ENCODE results near the gene GPR107.
A peak's percentile ranks its signal among the peaks of the same experiment; 100 is the strongest.

Gene GPR107

GRCh38 chr9:130120832-130121231 is 67.1 kb downstream of the GPR107 start:
- no peak for ATAC-seq
- H3K4me3 Mint-ChIP-seq: no peak overlapping the region
- H3K4me1 Mint-ChIP-seq: peaks cover 27% of the 10 kb centered on the region
- H3K27me3 Mint-ChIP-seq: no peaks in the 10 kb centered on the region
- H3K9me3 Mint-ChIP-seq: no peaks in the 10 kb centered on the region
- peaks cover 46% of the 10 kb centered on the region for H3K36me3 Mint-ChIP-seq
- H3K27ac Mint-ChIP-seq: no peak overlapping the region

- ATAC-seq: peak; percentile 61
- Mint-ChIP-seq H3K4me3 (no peak overlapping the region), H3K36me3 (peaks cover 51% of the 10 kb centered on the region), H3K27me3 (no peaks in the 10 kb centered on the region), H3K9me3 (no peaks in the 10 kb centered on the region), H3K4me1 (peaks cover 37% of the 10 kb centered on the region), H3K27ac (peak overlapping the region; percentile 33)
Observed at GRCh38 chr9:130122456-130122855, 68.8 kb downstream of the GPR107 start.

- no peak overlapping the region for H3K4me3 Mint-ChIP-seq
- peaks cover 49% of the 10 kb centered on the region for H3K36me3 Mint-ChIP-seq
- no peaks in the 10 kb centered on the region for H3K27me3 Mint-ChIP-seq
- peaks cover 46% of the 10 kb centered on the region for H3K4me1 Mint-ChIP-seq
- no peaks in the 10 kb centered on the region for H3K9me3 Mint-ChIP-seq
- no peak for ATAC-seq
- peak overlapping the region; percentile 33 for H3K27ac Mint-ChIP-seq
Observed at GRCh38 chr9:130124085-130124860, 70.6 kb downstream of the GPR107 start.

- no peaks in the 10 kb centered on the region for H3K9me3 Mint-ChIP-seq
- H3K27me3 Mint-ChIP-seq: no peaks in the 10 kb centered on the region
- H3K4me1 Mint-ChIP-seq: peaks cover 58% of the 10 kb centered on the region
- no peak for ATAC-seq
- peak overlapping the region; percentile 100 for H3K27ac Mint-ChIP-seq
- peaks cover 47% of the 10 kb centered on the region for H3K36me3 Mint-ChIP-seq
- no peak overlapping the region for H3K4me3 Mint-ChIP-seq
Observed at GRCh38 chr9:130126721-130127433, 73.2 kb downstream of the GPR107 start.

GRCh38 chr9:130128251-130128650 is 74.5 kb downstream of the GPR107 start:
- peak; percentile 94 for ATAC-seq
- Mint-ChIP-seq H3K4me1 (peaks cover 49% of the 10 kb centered on the region), H3K9me3 (no peaks in the 10 kb centered on the region), H3K27me3 (no peaks in the 10 kb centered on the region), H3K27ac (peak overlapping the region; percentile 100), H3K4me3 (peak overlapping the region; percentile 73), H3K36me3 (peaks cover 43% of the 10 kb centered on the region)

GRCh38 chr9:130128733-130129431 is 75.2 kb downstream of the GPR107 start:
- Mint-ChIP-seq H3K4me3 (peak overlapping the region; percentile 73), H3K4me1 (peaks cover 49% of the 10 kb centered on the region), H3K27ac (peak overlapping the region; percentile 100), H3K36me3 (peaks cover 49% of the 10 kb centered on the region), H3K27me3 (no peaks in the 10 kb centered on the region), H3K9me3 (no peaks in the 10 kb centered on the region)
- ATAC-seq: peak; percentile 91

GRCh38 chr9:130129432-130130061 is 75.8 kb downstream of the GPR107 start:
- H3K27ac Mint-ChIP-seq: peak overlapping the region; percentile 100
- H3K9me3 Mint-ChIP-seq: no peaks in the 10 kb centered on the region
- ATAC-seq: no peak
- H3K36me3 Mint-ChIP-seq: peaks cover 50% of the 10 kb centered on the region
- H3K27me3 Mint-ChIP-seq: no peaks in the 10 kb centered on the region
- peak overlapping the region; percentile 55 for H3K4me3 Mint-ChIP-seq
- H3K4me1 Mint-ChIP-seq: peaks cover 49% of the 10 kb centered on the region

- no peaks in the 10 kb centered on the region for H3K27me3 Mint-ChIP-seq
- H3K36me3 Mint-ChIP-seq: peaks cover 61% of the 10 kb centered on the region
- peak overlapping the region; percentile 100 for H3K27ac Mint-ChIP-seq
- H3K9me3 Mint-ChIP-seq: no peaks in the 10 kb centered on the region
- no peak overlapping the region for H3K4me3 Mint-ChIP-seq
- ATAC-seq: no peak
- peaks cover 36% of the 10 kb centered on the region for H3K4me1 Mint-ChIP-seq
Observed at GRCh38 chr9:130132746-130133145, 79.0 kb downstream of the GPR107 start.

GRCh38 chr9:130137081-130137640 is 83.5 kb downstream of the GPR107 start:
- Mint-ChIP-seq H3K27ac (peak overlapping the region; percentile 32), H3K27me3 (no peaks in the 10 kb centered on the region), H3K4me1 (peaks cover 24% of the 10 kb centered on the region), H3K9me3 (no peaks in the 10 kb centered on the region), H3K36me3 (peaks cover 42% of the 10 kb centered on the region), H3K4me3 (no peak overlapping the region)
- ATAC-seq: no peak

- no peak overlapping the region for H3K27ac Mint-ChIP-seq
- peaks cover 42% of the 10 kb centered on the region for H3K36me3 Mint-ChIP-seq
- no peak for ATAC-seq
- H3K4me1 Mint-ChIP-seq: peaks cover 24% of the 10 kb centered on the region
- H3K27me3 Mint-ChIP-seq: no peaks in the 10 kb centered on the region
- no peaks in the 10 kb centered on the region for H3K9me3 Mint-ChIP-seq
- H3K4me3 Mint-ChIP-seq: no peak overlapping the region
Observed at GRCh38 chr9:130137641-130138081, 84.0 kb downstream of the GPR107 start.

GRCh38 chr9:130138171-130138653 is 84.5 kb downstream of the GPR107 start:
- Mint-ChIP-seq H3K4me1 (peaks cover 24% of the 10 kb centered on the region), H3K27me3 (peaks cover under 1% of the 10 kb centered on the region), H3K4me3 (no peak overlapping the region), H3K9me3 (no peaks in the 10 kb centered on the region), H3K27ac (peak overlapping the region; percentile 76), H3K36me3 (peaks cover 37% of the 10 kb centered on the region)
- ATAC-seq: no peak

GRCh38 chr9:130138791-130139190 is 85.1 kb downstream of the GPR107 start:
- Mint-ChIP-seq H3K4me1 (peaks cover 29% of the 10 kb centered on the region), H3K9me3 (no peaks in the 10 kb centered on the region), H3K27ac (peak overlapping the region; percentile 76), H3K36me3 (peaks cover 31% of the 10 kb centered on the region), H3K4me3 (no peak overlapping the region), H3K27me3 (peaks cover 6% of the 10 kb centered on the region)
- no peak for ATAC-seq

GRCh38 chr9:130139251-130139650 is 85.5 kb downstream of the GPR107 start:
- H3K4me3 Mint-ChIP-seq: no peak overlapping the region
- peaks cover 11% of the 10 kb centered on the region for H3K27me3 Mint-ChIP-seq
- no peaks in the 10 kb centered on the region for H3K9me3 Mint-ChIP-seq
- no peak for ATAC-seq
- H3K36me3 Mint-ChIP-seq: peaks cover 31% of the 10 kb centered on the region
- H3K27ac Mint-ChIP-seq: peak overlapping the region; percentile 76
- H3K4me1 Mint-ChIP-seq: peaks cover 33% of the 10 kb centered on the region

- Mint-ChIP-seq H3K27ac (peak overlapping the region; percentile 76), H3K4me1 (peaks cover 39% of the 10 kb centered on the region), H3K9me3 (no peaks in the 10 kb centered on the region), H3K36me3 (peaks cover 20% of the 10 kb centered on the region), H3K27me3 (peaks cover 20% of the 10 kb centered on the region), H3K4me3 (no peak overlapping the region)
- ATAC-seq: peak; percentile 77
Observed at GRCh38 chr9:130140706-130141105, 87.0 kb downstream of the GPR107 start.

Measured in stimulated activated memory B cell treated with anti-CD40 and anti-IgM and Interleukin-4, amounts not matched to agents 10 μg/mL and 1 μg/mL and 100 μg/mL, for 72 hours (primary cell).